HG03196 (cell line): ENCODE data around the gene MRPS17.

Source experiments
- ATAC-seq: cut with Tn5 transposase; IDR thresholded peaks from one replicate; pipeline ENCODE4 v1.9.1; 2021; ENCODE audit not compliant: unreplicated experiment

The MRPS17 gene

DNA sequence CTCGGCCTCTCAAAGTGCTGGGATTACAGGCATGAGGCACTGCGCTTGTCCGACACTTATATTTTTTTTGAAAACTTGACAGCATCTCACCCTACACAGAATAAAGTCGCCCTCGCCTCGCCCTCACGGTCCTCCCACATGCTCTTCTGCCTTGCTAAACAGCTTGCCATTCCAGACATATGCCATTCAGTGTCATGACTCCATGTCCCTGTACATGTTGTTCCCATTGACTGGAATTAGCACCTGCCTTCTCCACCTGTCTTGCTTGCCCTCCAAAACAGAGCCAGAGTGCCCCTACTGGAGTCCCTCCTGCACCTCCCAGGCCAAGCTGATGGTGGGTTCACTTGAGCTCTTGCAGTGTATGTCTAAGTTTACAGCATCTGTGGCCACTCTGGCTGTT is 18.9 kb downstream of the MRPS17 start:
- no peak for ATAC-seq

DNA sequence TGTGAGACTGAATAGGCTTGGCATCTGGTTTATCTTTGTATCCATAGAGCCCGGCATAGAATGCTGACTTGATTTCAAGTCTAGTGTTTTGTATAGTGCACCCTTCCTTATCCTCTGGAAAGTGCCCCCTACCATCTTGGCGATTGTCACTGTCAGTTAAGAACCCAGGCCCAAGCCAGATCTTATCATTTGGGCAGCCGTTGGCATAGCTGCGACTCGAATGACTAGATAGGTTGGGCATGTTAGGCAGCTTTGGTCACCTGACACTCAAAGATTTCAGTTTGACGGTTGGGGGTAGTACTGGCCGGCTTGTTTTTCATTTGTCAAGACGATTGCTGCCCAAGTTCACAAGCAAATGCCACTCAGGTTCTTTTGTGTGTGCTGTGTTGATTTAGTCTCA is 19.3 kb downstream of the MRPS17 start:
- no peak for ATAC-seq

DNA sequence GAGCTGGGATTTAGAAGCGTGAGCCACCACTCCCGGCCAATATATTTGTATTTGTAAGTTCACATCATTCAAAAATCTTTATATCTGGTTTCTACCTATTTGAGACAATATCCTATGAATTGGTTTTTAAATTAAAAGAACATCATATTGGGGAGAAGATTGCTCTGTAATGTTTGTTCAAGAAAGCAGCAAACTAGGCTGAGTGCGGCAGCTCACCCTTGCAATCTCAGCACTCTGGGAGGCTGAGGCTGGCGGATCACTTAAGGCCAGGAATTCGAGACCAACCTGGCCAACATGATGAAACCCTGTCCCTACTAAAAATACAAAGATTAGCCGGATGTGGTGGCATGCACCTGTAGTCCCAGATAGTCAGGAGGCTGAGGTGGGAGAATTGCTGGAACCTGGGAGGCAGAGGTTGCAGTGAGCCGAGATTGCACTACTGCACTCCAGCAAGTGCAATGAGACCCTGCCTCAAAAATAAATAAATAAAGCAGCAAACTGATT is 22.1 kb downstream of the MRPS17 start:
- no peak for ATAC-seq

DNA sequence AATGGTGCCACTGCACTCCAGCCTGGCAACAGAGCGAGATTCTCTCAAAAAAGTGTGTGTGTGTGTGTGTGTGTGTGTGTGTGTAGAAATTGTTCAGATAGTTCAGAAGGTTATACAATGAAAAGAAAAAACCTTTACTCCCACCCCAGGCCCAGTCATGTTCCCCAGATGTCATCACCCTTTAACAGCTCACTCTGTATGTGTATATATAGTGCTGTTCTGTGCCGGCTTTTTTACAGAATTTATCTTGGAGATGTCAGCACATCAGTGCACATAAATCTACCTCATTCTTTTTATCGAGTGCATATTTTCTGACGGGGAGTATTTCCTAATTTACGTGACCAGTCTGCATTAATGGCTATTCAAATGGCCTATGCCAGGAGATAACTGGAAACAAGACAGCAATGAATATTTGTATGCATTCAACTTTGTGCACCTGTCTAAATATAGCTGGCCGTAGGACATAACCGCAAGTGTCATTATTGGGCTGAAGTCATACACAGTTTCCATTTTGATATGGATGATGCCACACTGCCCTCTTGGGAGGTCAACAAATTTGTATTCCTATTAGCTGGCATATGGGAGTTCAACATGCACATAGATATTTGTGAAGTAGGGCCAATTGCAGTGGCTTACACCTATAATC is 24.4 kb downstream of the MRPS17 start:
- no peak for ATAC-seq

DNA sequence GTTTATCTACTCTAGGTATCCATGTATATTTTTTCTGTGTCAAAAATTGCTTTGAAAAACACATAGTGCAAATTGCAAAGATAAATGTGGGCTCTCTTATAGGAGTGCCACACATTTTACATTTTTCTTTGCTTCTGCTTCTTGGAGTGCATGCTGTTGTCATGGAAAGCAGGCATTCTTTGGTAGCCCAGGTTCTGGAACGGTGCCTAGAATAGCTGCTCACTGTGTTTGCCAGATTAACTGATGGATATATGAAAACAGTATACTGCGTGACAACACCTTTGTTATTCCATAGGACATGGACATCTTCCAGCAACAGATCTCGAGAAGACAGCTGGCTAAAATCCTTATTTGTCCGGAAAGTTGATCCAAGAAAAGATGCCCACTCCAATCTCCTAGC is 26.2 kb downstream of the MRPS17 start:
- no peak for ATAC-seq

DNA sequence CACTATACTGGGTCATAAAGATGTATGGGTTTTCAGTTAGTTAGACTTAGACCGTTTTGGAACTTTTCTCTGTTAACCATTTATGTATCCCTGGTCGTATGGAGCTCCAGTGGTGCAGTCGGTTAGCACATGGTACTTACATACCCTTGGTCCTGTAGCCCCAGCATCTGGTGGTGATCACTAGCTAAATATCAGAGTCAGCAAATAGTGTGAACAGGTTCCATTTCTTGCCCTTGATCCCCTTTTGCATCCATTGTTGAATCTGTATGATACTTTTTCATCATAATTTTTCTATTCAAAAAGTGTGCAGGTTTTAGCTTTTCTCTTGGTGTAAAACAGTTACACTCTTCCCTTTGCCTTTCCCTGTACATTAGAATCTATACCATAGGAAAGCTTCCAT is 28.6 kb downstream of the MRPS17 start:
- ATAC-seq = no peak

DNA sequence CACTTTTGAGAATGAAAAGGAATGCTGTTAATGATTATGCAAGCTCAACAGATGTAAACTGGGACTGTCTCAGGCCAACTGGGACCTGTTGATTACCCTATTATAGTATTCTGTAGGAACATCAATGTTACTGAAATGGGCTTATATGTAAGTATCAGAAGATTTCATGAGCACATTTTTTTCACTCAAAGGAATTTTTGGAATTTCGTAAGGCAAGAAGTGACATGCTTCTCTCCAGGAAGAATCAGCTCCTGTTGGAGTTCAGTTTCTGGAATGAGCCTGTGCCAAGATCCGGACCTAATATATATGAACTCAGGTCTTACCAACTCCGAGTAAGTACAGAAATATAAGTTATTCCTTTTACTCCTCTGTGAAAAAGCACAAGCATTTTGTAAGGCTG is 31.9 kb downstream of the MRPS17 start:
- ATAC-seq = no peak

DNA sequence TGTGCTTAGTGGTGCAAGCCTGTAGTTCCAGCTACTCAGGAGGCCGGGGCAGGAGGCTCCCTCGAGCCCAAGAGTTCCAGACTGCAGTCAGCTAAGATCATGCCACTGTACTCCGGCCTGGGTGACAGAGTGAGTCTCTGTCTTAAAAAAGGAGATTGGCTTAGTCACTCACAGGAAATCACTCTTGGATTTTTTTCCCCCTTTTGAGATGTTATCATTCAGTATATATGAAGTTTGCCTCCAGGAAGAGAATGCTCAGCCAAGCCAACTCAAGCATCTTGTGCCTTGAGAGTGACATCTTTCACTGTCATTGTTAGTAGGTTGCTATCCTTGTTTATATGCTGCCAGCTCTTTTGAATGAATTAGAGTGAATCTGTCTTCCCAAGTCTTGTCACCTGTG is 40.7 kb downstream of the MRPS17 start:
- ATAC-seq = no peak

DNA sequence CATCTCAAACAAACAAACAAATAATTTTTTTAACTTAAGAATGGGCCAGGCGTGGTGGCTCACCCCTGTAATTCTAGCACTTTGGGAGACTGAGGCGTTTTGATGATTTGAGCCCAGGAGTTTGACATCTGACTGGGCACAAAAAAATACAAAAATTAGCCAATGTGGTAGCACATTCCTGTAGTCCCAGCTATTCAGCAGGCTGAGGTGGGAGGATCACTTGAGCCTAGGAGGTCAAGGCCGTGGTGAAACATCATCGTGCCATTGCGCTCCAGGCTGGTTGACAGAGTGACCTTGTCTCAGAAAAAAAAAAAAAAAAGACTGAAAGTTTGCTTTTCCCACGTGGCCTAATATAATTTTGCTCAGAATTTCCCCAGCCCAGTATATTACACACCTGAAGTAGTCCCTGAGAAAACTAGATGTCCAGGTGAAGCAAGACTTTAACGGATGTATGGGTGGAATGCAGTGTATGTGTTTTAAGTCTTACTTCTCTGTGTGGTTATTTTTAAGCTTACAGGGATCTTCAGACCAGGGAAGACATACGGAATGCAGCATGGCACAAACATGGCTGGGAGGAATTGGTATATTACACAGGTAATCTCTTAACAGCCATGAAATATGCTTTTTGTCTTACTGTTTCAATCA is 45.3 kb downstream of the MRPS17 start:
- ATAC-seq = no peak

DNA sequence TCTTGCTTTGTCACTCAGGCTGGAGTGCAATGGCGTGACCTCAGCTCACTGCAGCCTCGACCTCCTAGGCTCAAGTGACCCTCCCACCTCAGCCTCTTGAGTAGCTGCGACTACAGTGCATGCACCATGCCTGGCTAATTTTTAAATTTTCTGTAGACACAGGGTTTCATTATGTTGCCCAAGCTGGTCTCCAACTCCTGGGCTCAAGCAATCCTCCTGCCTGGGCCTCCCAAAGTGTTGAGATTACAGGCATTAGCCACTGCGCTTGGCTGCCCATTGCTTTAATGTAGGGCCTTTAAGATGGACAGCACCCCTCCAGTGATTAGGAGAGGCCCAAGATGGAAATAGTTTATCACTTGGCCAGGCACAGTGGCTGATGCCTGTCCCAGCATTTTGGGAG is 52.1 kb downstream of the MRPS17 start:
- no peak for ATAC-seq
